Measurements from ENCODE around the gene JUP.

Gene JUP

DNA sequence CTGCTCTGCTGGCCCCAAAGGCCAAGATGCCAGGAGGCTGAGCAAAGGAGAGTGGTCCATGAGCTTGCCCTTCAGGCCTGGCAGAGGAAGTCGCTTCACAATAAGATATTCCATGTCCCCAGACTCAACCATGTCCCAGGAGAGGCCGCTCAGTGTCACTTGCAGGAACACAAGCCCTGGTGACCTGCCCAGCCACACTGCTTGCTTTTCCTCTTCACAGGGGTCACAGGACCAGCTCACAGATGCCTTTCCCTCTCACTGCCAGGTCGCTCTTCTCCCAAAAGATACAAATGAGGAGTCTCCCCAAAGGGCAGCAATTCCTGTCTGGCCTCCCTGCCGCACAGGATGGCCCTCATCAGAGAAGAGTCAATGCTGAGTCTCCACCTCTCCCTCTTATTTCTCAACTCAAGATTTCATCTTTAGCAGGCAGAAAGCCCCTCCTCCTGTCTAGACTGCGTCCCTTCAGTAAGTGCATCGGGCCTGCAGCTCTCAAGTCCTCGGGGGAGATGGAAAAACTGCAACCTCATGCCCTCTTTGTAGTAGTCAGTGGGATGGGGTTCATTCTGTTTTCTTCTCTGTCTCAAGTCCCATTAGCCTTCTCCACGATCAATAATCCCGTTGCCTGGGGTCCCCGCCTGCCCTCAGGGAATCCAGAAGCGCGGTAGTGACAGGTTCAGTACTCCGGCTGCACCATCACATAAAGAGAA is 5.0 kb downstream of the JUP start:
- DNase-seq (ENCODE audit: low spot score) = peak; percentile 50

DNA sequence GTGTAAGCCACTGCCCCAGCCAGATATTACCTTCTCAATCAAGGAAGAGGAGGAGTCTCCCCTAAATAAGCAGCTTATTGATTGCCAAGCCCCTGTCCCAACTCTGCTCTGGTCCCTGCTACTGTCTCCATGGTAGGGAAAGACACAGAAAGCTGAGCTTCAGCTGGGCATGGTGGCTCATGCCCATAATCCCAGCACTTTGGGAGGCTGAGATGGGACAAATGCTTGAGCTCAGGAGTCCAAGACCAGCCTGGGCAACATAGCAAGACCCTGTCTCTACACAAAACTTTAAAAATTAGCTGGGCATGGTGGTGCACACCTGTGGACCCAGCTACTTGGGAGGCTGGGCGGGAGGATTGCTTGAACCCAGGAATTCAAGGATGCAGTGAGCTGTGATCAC is 6.6 kb downstream of the JUP start:
- no peak for DNase-seq (ENCODE audit: low spot score)

DNA sequence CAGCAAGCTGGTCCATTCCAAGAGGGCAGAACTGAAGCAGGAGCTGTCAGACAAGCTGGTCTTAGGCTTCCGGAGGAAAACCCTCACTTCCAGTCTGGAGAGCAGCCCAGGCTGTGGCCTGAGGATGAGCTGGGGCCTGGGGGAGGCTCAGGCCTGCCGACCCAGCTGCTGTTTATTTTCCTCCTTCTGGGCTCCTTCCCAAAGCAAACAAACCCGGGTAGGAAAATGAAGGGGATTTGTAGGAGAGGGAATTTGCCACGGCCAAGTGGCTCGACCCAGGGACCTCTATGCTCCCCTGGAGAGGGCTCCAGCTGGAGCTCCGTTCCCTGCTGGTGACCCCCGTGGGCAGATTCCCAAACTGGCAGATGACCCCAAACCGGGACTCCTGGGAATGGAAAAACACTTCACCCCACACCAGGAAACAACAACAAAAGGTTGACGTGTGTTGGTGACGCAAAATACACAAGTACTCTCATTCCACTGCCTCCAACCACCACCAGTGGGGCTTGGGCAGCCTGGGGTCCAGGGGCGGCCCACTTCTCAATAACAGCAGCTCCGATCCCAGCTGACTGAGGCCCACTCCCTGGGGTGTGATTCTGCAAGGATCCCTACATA is 8.8 kb downstream of the JUP start:
- DNase-seq (ENCODE audit: low spot score) = peak; percentile 92

DNA sequence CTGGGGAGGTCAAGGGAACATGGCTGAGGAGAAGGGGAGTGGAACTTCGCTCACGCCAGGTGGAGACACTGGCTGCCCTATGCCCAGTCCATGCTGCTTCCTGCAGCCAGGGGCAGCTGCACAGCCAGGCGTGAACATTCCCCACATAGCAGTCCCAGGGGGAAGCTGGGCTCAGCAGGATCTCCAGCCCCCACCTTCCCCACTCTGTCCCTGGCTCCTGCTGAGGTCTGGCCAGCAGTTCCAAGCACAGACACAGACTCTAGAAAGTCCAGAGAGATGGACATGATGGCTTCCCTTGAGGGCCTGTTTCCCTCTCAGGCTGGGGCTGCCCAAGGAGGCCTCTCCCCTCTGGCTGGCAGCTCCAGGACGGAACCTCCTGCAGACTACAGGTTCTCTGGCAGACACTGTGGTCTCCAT is 9.3 kb downstream of the JUP start:
- peak; percentile 76 for DNase-seq (ENCODE audit: low spot score)

DNA sequence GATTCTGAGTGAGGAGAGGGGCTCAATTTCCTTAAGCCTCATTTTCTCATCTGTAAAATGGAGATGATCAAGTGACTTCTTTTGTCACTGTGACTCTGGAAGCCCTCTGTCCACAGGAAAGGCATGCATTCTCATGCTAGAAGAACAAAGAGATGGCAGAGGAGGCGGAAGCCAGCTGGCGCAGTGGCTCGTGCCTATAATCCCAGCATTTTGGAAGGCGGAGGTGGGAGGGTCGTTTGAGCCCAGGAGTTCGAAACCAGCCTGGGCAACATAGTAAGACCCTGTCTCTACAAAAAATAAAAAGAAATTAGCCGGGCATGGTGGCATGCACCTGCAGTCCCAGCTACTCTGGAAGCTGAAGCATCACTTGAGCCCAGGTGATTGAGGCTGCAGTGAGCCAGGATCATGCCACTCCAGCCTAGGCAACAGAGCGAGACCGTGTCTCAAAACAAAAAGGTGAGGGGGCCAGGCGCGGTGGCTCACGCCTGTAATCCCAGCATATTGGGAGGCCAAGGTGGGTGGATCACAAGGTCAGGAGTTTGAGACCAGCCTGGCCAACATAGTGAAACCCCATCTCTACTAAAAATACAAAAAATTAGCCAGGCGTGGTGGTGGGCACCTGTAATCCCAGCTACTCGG is 10.1 kb downstream of the JUP start:
- peak; percentile 73 for DNase-seq (ENCODE audit: low spot score)

DNA sequence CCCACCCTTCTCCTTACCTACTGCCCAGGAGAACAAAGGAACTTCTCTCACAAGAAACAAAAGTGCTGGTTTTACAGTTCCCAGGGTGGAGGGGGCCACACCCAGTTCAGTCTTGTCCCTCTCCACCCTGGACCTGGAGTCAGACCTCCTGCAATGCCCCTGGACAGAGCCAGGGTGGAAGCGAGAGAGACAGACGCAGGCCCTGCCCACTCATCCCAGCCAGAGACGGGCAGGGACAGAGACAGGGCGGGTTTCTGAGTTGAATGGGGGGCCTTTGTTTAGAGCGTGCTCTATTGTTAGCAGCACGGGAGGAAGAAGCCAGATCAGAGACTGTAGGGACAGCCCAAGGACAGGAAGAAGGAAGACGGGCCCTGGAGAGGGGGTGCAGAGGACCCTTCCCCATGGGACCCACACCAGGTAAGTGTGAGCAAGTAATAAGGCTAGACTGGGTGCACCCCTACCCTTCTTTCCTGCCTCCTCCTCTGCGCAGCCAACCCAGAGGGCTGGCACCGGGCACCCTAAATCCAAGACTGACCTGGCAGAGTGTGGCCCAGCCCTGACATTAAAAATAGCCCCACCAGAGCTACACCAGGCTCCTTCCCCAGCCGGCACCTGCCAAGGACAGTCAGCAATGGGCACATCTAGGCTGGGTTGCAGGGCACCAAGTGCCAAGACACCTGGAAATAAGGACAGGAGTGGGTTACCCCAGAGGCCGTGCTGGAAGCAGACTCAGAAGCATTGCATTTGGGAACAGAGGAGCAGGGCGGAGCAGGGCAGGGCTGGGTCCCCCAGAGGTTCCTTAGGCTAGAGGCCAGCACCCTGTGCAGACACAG is 10.9 kb downstream of the JUP start:
- DNase-seq (ENCODE audit: low spot score) = peak; percentile 89

DNA sequence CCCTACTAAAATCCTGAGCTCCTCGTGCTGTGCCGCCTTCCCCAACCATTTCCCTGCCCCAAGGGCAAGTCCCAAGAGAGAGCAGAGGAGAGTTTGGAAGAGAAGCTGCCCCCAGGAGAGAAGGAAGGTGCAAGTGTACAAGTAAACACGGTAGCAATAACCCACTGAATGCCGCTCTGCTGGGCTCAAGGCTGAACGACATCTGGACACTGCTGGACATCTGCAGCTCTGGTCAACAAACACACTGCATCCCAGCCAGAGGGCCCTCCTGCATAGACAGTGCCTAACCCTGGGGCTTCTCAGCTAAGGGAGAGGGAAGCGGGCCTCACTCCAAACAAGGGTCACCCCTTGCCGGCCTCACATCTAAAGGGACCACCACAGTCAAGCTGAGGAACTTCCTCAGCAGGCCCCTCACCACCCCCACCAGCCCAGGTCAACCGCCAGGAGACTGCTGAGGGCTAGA is 12.7 kb downstream of the JUP start:
- no peak for DNase-seq (ENCODE audit: low spot score)

DNA sequence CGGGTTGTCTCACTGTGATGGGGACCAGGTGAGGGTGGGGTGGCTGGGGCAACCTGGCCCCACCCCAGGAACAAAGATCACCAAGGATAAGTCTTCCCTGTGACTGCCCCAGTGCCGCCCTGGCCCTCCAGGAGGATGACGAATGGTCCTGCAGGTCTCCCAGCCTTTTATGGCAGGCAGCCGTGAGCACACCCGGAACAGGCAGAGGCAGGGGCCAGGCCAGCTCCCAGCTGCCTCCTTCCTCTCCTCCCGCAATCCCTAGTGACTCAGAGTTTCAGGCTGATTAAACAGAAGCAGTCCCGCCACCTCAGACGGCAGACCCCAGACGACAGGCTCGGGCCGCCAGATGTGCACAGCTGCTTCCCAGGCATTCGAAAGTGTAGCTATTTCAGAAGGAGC is 13.3 kb downstream of the JUP start:
- DNase-seq (ENCODE audit: low spot score) = peak; percentile 94

DNA sequence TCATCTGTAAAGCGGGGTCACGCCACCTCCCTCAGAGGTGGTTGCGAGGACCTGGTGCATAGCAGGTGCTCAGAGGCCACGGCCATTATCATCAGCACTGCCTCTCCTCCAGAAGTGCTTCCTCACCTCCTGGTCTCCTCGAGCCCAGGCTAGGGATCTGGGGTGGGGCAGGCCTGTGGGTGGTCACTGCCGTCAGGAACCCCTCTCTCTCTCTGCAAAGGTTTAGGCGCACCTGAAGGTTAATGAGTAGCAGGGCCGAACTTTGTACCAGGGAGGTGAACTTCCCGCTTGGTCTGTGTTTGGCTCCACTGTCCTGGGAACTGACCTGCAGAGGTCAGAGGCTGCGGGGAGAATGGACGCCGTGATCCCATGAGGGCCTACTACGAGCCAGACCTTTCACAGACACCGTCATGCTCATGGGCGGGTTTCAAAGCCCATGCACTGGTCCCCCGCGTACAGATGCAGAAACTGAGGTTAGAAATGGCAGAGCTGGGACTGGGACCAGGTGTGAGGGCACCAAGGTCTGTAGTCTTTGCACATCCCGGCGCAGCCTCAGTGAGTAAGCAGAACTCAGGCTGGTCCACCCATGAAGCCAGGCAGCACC is 13.8 kb downstream of the JUP start:
- DNase-seq (ENCODE audit: low spot score) = no peak

DNA sequence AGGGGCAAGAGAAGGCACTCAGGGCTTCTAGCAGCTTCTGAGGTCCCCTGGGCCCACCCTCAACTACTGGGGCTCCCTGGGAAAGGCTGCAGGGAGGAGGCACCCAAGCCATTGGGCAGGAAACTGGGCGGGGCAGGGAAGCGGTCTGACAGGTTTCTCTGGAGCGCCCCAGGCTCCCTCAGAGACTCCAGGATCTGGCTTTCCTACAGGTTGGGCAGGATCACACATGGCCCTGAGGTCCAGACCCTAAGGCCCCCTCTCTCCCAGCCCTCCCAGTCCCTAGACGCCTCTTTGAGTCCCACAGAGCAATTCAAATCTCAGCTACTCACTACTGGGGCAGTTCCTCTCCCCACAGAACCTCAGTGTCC is 14.3 kb downstream of the JUP start:
- no peak for DNase-seq (ENCODE audit: low spot score)

DNA sequence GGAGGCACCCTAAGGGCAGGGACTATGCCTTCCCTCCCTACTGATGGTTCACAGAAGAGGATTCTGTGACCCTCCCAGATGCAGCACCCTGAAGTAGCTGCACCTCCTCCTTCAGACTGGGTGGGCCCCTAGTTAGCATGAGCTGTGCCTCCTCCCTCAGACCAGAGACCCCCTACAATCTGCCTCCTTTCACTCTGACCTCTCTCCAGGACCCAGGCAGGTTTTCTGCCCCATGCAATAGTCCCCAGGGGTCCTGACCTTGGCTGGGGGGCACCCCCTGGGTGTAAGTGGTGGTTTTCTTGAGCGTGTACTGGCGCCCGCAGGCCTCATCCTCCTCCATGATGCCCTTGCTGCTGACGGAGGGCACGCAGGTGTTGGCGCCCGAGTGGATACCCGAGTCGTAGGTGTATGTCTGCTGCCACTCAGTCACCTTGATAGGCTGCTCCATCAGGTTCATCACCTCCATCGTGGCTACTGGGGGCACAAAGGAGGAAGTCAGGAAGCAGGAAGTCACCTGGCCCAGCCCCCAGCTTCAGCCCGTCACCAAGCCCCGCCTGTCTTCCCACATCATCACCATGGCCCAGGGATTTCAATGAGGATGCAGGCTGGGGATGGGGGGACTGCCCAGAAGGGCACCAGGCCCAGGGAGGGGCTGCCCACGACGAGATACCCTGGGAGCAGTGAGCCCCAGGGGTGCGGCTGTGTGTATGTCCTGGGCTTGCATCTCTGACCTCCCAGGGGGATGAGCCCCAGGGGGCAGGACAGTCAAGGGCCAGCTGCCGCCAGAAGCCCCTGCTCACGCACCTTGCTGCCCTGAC is 14.9 kb downstream of the JUP start:
- DNase-seq (ENCODE audit: low spot score) = no peak

DNA sequence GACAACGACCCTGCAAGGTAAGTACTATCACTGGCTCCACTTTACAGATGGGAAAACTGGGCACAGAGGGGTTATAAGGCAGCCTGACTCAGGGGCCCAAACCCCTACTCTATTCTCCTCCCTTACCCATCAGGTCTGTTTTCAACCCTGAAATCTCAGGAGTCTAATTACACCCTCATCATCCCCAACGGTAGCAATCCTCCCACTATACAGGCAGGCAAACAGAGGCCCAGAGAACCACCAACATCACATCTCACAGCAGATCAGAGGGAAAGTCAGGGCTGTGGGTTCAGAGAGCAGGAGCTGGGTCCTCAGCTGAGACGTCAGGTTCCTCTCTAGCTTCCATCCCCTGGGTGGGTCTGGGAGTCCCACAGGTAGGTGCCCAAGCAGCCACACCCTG is 16.5 kb downstream of the JUP start:
- DNase-seq (ENCODE audit: low spot score) = no peak

DNA sequence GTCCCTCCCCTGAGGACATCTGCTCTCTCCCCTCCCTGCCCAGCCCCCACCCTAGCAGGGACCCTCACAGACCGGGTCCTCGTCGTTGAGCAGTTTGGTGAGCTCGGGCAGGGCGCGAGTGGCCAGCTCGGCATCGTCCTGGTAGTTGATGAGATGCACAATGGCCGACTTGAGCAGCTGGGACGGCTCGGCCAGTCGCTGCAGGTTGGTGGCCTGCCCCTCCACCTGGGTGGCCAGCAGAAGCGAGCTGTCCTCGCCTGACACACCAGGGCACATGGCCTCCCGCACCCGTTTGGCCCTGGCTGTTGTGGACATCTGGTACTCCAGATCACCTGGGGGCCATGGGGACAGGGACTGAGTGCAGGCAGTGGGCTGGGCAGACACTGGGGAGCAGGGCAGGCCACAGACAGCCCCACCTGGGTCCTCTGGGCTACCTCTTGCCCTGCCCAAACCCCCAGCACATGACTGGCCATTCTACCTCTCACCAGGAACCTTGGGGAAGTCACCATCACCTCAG is 17.1 kb downstream of the JUP start:
- DNase-seq (ENCODE audit: low spot score) = no peak

DNA sequence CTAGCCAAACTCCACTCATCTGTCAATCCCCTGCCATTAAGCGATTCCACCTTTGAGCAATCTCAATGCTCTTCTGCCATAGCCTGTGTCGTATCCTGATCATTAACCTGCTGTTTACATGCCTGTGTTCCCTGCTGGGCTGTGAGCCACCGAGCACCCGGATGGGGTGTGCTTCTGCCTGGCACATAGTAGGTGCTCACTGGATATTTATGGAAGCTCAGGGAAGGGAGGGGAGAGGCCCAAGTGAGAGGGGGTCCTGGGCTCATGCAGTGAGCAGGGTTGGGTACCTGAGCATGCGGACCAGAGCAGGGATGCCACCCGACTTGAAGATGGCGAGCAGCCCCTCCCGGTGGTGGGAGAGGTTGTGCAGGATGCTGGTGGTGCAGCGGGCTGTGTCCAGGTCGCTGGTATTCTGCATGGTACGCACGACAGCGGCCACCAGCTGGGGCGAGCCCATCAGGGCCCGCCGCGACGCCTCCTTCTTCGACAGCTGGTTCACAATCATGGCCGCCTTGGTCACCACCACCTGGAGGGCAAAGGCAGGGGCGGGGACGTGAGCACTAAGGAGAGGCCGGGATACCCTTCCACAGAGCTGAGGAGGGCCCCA is 17.7 kb downstream of the JUP start:
- no peak for DNase-seq (ENCODE audit: low spot score)

DNA sequence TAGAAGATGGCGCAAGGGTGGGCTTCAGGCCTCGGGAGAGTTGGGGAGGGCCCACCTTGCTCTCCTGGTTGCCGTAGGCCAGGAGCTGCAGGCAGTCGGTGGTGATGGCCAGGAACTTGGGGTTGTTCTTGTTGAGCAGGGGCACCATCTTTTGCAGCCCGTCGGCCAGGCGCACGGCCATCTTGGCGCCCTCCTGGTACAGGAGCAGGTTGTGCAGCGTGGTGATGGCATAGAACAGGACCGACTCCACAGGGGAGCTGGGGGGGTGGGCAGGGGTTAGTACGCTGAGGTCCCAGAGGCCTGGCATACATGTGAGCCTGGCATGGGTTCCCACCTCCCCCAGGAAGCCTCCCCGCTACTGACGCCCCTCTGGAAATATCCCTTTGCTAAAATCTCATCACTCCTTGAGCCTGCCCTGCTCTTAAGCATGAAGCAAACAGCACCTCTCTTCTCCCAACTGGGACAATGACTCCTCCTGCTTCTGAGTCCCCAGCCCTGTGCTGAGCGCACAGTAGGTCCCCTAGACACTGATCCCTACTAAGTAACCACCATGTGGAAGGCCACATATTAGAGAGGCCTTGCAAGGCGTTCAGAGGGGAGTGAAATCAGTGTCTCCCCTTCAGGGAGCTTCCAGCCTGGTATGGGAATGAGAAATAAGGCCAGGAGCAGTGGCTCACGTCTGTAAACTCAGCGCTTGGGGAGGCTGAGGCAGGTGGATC is 19.0 kb downstream of the JUP start:
- DNase-seq (ENCODE audit: low spot score) = no peak

DNA sequence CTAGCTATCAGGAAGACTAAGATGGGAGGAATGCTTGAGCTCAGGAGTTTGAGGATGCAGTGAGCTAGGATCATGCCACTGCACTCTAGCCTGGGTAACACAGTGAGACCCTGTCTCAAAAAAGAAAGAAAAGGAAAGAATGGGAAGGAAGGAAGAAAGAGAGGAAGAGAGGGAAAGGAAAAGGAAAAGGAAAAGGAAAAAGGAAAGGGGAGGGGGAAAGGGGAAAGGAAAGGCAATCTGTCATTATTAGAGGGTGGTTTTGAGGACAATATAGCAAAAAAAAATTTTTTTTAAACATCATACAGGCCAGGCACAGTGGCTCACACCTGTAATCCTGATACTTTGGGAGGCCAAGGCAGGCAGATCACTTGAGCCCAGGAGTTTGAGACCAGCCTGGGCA is 20.4 kb downstream of the JUP start:
- no peak for DNase-seq (ENCODE audit: low spot score)

DNA sequence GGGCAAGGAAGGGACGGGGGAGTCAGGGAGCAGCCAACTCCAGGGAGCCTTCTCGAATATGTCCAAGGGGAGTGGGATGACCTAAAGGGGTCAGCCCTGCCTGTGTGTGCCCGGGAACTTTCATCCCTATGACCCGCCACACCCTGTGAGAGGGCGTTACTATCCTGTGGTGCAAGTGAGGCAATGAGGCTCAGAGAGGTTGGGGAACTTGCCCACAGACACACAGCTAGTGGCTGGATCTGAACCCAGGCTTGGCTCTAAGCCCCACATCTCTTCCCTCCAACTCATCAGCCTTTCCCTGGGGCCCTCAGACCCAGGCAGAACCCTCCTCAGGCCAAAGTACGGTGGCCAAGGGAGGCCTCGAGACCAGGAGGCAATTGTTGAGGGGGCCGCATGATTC is 23.2 kb downstream of the JUP start:
- DNase-seq (ENCODE audit: low spot score) = no peak

DNA sequence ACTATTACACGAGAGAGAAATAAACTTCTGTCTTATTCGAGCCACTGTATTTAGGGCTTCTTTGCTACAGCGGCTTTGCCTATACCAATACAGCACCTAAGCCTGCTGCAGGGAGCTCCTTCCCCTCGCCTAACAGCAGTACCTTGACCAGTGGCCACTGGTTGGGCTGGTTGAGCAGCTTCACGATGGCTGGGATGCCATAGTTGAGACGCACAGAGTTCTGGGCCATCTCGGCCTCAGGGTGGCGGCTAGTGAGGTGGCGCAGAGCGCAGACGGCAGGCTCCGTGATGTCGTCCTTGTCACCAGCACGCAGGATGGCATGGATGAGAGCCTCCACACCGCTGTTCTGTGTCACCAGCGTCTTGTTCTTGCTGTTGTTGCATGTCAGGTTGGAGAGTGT is 23.7 kb downstream of the JUP start:
- no peak for DNase-seq (ENCODE audit: low spot score)

DNA sequence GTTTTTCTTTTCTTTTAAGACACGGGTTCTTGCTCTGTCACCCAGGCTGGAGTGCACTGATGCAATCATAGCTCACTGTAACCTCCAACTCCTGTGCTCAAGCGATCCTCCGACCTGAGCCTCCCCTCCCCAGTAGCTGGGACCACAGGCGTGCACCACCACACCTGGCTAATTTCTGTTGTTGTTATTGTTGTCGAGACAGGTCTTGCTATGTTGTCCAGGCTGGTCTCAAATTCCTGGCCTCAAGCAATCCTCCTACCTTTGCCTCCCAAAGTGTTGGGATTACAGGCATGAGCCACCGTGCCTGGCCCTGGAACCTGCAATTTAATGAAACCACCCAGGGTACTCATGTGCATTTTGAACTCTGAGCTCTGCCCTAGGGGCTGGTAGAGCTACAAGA is 24.1 kb downstream of the JUP start:
- DNase-seq (ENCODE audit: low spot score) = no peak

DNA sequence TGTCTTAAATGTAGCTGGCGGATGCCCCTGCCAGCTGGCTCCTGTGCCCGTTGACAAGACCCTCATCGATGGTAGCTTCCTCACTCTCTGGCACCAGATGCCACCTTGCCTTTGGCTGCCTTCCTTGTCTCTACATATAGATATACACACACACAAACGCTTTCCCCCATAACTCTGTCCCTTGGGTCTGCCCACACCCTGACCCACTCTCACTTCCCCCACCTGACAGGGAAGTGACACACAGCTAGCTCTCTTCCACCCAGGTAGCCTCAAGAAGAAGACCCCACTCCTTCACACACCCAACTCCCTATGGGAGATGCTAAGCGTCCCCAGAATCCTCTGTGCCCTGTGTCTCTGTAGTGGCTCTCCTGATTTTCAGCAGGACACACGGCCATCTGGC is 25.6 kb downstream of the JUP start:
- DNase-seq (ENCODE audit: low spot score) = no peak

Measured in kidney capillary endothelial cell (primary cell).